SK-N-SH (cell line): ENCODE results near the gene ULK1. TPM values are rescaled to one million over a fixed set of nuclear protein-coding genes. Genes with fewer than 3 reads are reported as not detected.

Experiments used
- CTCF ChIA-PET: fragments of 300-600, 350-600 bp; formaldehyde crosslinking; extraction: SDS; loops from one replicate; lab custom pipeline; 2021; lab: Yijun Ruan, JAX
- POLR2A ChIA-PET: fragments of 350-600 bp; sonication (Branson Sonifier 250); formaldehyde crosslinking; extraction: SDS; loops from one replicate; lab custom pipeline; 2020; ENCODE audit warnings: antibody characterized with exemption, inconsistent platforms; lab: Yijun Ruan, JAX
- DNase-seq: peaks from one replicate; pipeline ENCODE4 v3.0.0; 2012
- H2AFZ ChIP-seq: fragments of 200-600 bp; sonication (generic); 2 replicates; pipeline ENCODE4 v1.8.1; 2016; ENCODE audit warnings: antibody characterized with exemption, mild to moderate bottlenecking, low read depth
- H3F3A ChIP-seq: fragments of 200-600 bp; sonication (generic); replicated peaks from 2 replicates; pipeline ENCODE3; 2016; ENCODE audit warnings: antibody characterized with exemption, mild to moderate bottlenecking; ENCODE audit not compliant: insufficient read depth
- H3K27ac ChIP-seq, 2 experiments: fragments of 200-500 bp in 1 of 2; fragments of 200-600 bp in 1 of 2; sonication (Bioruptor generic) in 1 of 2; sonication (generic), shearing (Covaris generic) in 1 of 2; 2 replicates each; pipeline versions ENCODE4 v1.5.1 to v1.6.1; 2014 to 2016; ENCODE audit warnings: low read depth in 2 of 2, inconsistent platforms in 1 of 2, low read length in 1 of 2, mild to moderate bottlenecking in 1 of 2, mixed read lengths in 1 of 2
- H3K27me3 ChIP-seq: fragments of 200-600 bp; sonication (generic), shearing (Covaris generic); 2 replicates; pipeline ENCODE4 v1.6.1; 2016; ENCODE audit warnings: mixed run types; ENCODE audit not compliant: insufficient read depth
- H3K36me3 ChIP-seq, 2 experiments: fragments of 200-500 bp in 1 of 2; fragments of 200-600 bp in 1 of 2; sonication (Bioruptor generic) in 1 of 2; sonication (generic) in 1 of 2; replicated peaks in 1 of 2; 2 replicates each; pipeline versions ENCODE3 to v1.5.1; 2014 to 2016; ENCODE audit warnings: low read length in 1 of 2, mild to moderate bottlenecking in 1 of 2; ENCODE audit not compliant: insufficient read depth in 2 of 2, control insufficient read depth in 1 of 2
- H3K4me1 ChIP-seq, 2 experiments: fragments of 200-500 bp in 1 of 2; fragments of 200-600 bp in 1 of 2; sonication (Bioruptor generic) in 1 of 2; sonication (generic), shearing (Covaris generic) in 1 of 2; 2 replicates each; pipeline versions ENCODE4 v1.5.1 to v1.6.1; 2014 to 2016; ENCODE audit warnings: low read depth in 1 of 2, low read length in 1 of 2, mixed run types in 1 of 2; ENCODE audit not compliant: insufficient read depth in 2 of 2, control insufficient read depth in 1 of 2
- H3K4me2 ChIP-seq: fragments of 200-600 bp; sonication (generic), shearing (Covaris generic); 2 replicates; pipeline ENCODE4 v1.6.1; 2017; ENCODE audit warnings: mixed run types
- H3K4me3 ChIP-seq, 2 experiments: fragments of 200-500 bp in 1 of 2; fragments of 200-600 bp in 1 of 2; sonication (Bioruptor generic) in 1 of 2; sonication (generic), shearing (Covaris generic) in 1 of 2; 2 replicates each; pipeline versions ENCODE4 v1.5.1 to v1.8.1; 2014 to 2016; ENCODE audit warnings: low read depth in 2 of 2, inconsistent platforms in 1 of 2, low read length in 1 of 2, mild to moderate bottlenecking in 1 of 2, mixed read lengths in 1 of 2, moderate library complexity in 1 of 2
- H3K79me2 ChIP-seq: fragments of 200-600 bp; sonication (generic); 2 replicates; pipeline ENCODE4 v1.8.1; 2017; ENCODE audit warnings: mild to moderate bottlenecking; ENCODE audit not compliant: insufficient read depth
- H3K9ac ChIP-seq: fragments of 200-600 bp; sonication (generic); 2 replicates; pipeline ENCODE4 v1.6.1; 2017; ENCODE audit warnings: mixed run types
- H3K9me2 ChIP-seq: fragments of 200-600 bp; sonication (generic); 2 replicates; pipeline ENCODE4 v1.6.1; 2017; ENCODE audit warnings: mixed run types
- H3K9me3 ChIP-seq: fragments of 200-600 bp; sonication (generic); 2 replicates; pipeline ENCODE4 v1.6.1; 2017; ENCODE audit warnings: mixed run types, mild to moderate bottlenecking, moderate library complexity
- H4K20me1 ChIP-seq: fragments of 200-600 bp; sonication (generic); 2 replicates; pipeline ENCODE4 v1.6.1; 2017; ENCODE audit warnings: mild to moderate bottlenecking, mixed run types; ENCODE audit not compliant: insufficient read depth
- FOSL2 ChIP-seq: IDR thresholded peaks from 2 replicates; pipeline ENCODE4 v1.4.0; 2012; ENCODE audit warnings: low read depth, mild to moderate bottlenecking, moderate library complexity, borderline replicate concordance
- IRF3 ChIP-seq: fragments of 150-350 bp; IDR thresholded peaks from 2 replicates; pipeline ENCODE4 v1.6.1; 2016; ENCODE audit warnings: mild to moderate bottlenecking, low read depth, low read length
- NRF1 ChIP-seq: IDR thresholded peaks from 2 replicates; pipeline ENCODE4 v1.6.1; 2012; ENCODE audit warnings: low read depth, mild to moderate bottlenecking, low read length
- PBX3 ChIP-seq: IDR thresholded peaks from 2 replicates; pipeline ENCODE4; 2012
- SIN3A ChIP-seq: IDR thresholded peaks from 2 replicates; pipeline ENCODE4 v1.6.1; 2012; ENCODE audit warnings: low read depth, mild to moderate bottlenecking, low read length, moderate library complexity, borderline replicate concordance
- SMC3 ChIP-seq: IDR thresholded peaks from 2 replicates; pipeline ENCODE4 v1.6.1; 2012; ENCODE audit warnings: low read depth, low read length, improper control_type of control experiment
- USF1 ChIP-seq: IDR thresholded peaks from 2 replicates; pipeline ENCODE4 v1.4.0; 2012; ENCODE audit warnings: low read depth, borderline replicate concordance
- ZBTB33 ChIP-seq: IDR thresholded peaks from 2 replicates; pipeline ENCODE4 v1.4.0; 2012; ENCODE audit warnings: low read depth, borderline replicate concordance
- WGBS: methylation state at CpG from one replicate; pipeline ENCODE4 v1.1.6; 2017; ENCODE audit warnings: low lambda C conversion rate; 5-methylcytosine and 5-hydroxymethylcytosine counted together
- polyA plus RNA-seq, 3 experiments: library from polyadenylated mRNA; depleted of rRNA; stranded (reverse); fragments of >200 nt; gene quantifications; 2 replicates each; pipeline ENCODE4 v1.2.3, GENCODE V29; 2012

Gene ULK1
- polyA plus RNA-seq, 1 of the 3 experiments (the other 2 are of a cell fraction) = 10.7 TPM

- no peak overlapping the region for H3K4me3 ChIP-seq
- TF ChIP-seq FOSL2 (no peak), PBX3 (no peak), SIN3A (no peak), USF1 (no peak), ZBTB33 (no peak), IRF3 (no peak), SMC3 (no peak), NRF1 (no peak)
- no peaks in the 10 kb centered on the region for H3K79me2 ChIP-seq
- no peak overlapping the region for H3K27ac ChIP-seq
- CTCF ChIA-PET = interaction anchor here (1.2 kb wide), 1 partner anchor 17 kb away, joined by 3 read pairs; no protein-coding TSS in a partner anchor
- POLR2A ChIA-PET = interaction anchor here (1.0 kb wide), 1 partner anchor 8 kb away, joined by 4 read pairs; no protein-coding TSS in a partner anchor
- H3K9ac ChIP-seq = no peak overlapping the region
- H2AFZ ChIP-seq = no peak overlapping the region
- 93% methylated on average over 25 of the region's 35 CpGs for WGBS
- H3F3A ChIP-seq = no peaks in the 10 kb centered on the region
- no peaks in the 10 kb centered on the region for H3K9me2 ChIP-seq
- no peaks in the 10 kb centered on the region for H4K20me1 ChIP-seq
- H3K4me2 ChIP-seq = no peak overlapping the region
- no peaks in the 10 kb centered on the region for H3K27me3 ChIP-seq
- H3K36me3 ChIP-seq = no peaks in the 10 kb centered on the region
- H3K9me3 ChIP-seq = no peaks in the 10 kb centered on the region
- DNase-seq = no peak
- peaks cover 0 to 6% of the 10 kb centered on the region in 2 experiments; a peak in 1 of 4 replicates for H3K4me1 ChIP-seq
Observed at GRCh38 chr12:131853832-131854797, 40.3 kb upstream of the ULK1 start.
